Thyroid gland (tissue), 4 donors: ENCODE results near the gene ACVR2A. TPM values are rescaled to one million over a fixed set of nuclear protein-coding genes. Genes with fewer than 3 reads are reported as not detected.

Experiments used
- DNase-seq, 2 donors: peaks; one replicate each; pipeline ENCODE4 v3.0.0-alpha.2; 2019
- H3K27ac ChIP-seq, 3 donors: fragments of 200-600 bp; sonication (generic); 1 replicate in 2 of 3; 2 replicates in 1 of 3; pipeline ENCODE4 v1.5.1; 2016 to 2019; ENCODE audit warnings: mild to moderate bottlenecking in 1 of 3, moderate library complexity in 1 of 3
- H3K27me3 ChIP-seq: fragments of 200-600 bp; sonication (generic); one replicate; pipeline ENCODE4 v1.5.1; 2019
- H3K36me3 ChIP-seq, 2 donors: fragments of 200-600 bp; sonication (generic); one replicate each; pipeline ENCODE4 v1.5.1; 2016 to 2019
- H3K4me1 ChIP-seq, 2 donors: fragments of 200-600 bp; sonication (generic); one replicate each; pipeline ENCODE4 v1.5.1; 2017 to 2019
- H3K4me3 ChIP-seq, 3 donors: fragments of 200-600 bp; sonication (generic); replicated peaks in 1 of 3; 1 replicate in 2 of 3; 2 replicates in 1 of 3; pipeline ENCODE4 v1.5.1; 2016; ENCODE audit warnings: mild to moderate bottlenecking in 1 of 3
- H3K9me3 ChIP-seq: fragments of 200-600 bp; sonication (generic); one replicate; pipeline ENCODE4 v1.5.1; 2017
- CTCF ChIP-seq, 6 experiments: fragments of 200-600 bp in 3 of 6; fragments of 450-650 bp in 3 of 6; sonication (generic) in 3 of 6; IDR thresholded peaks; one replicate each; pipeline ENCODE4 v1.5.1; 2016 to 2019; ENCODE audit warnings: antibody characterized with exemption in 6 of 6, mild to moderate bottlenecking in 2 of 6, inconsistent platforms in 1 of 6, moderate library complexity in 1 of 6
- POLR2A ChIP-seq, 2 donors: fragments of 450-650 bp; IDR thresholded peaks; one replicate each; pipeline ENCODE4 v1.6.1; 2017; ENCODE audit warnings: antibody characterized with exemption in 2 of 2, mild to moderate bottlenecking in 2 of 2, moderate library complexity in 1 of 2
- WGBS, 2 donors: methylation state at CpG; one replicate each; pipeline ENCODE4 v1.1.5; 2017; 5-methylcytosine and 5-hydroxymethylcytosine counted together
- intact Hi-C: fragments of 100-400 bp; cut with DNase I; formaldehyde crosslinking; loops from one replicate; pipeline ENCODE4 v1.15.1; 2023
- total RNA-seq, 4 donors: library from RNA; depleted of rRNA; stranded (reverse); fragments of >200 nt; gene quantifications; one replicate each; pipeline ENCODE4 v1.2.3, GENCODE V29; 2016

The ACVR2A gene
- total RNA-seq, 4 donors from 2014 or later: 18.4 to 34.9 (median 24.8) TPM

GRCh38 chr2:147863835-147864234 lies 19.0 kb downstream of the ACVR2A start:
- peaks cover 11 to 21% of the 10 kb centered on the region in 2 donors for H3K4me1 ChIP-seq
- H3K9me3 ChIP-seq: no peaks in the 10 kb centered on the region
- WGBS, 2 donors: 82 to 92% methylated on average over 1 of the region's 1 CpG
- H3K27ac ChIP-seq: no peak overlapping the region
- intact Hi-C loops: no loop called here
- DNase-seq: no peak
- no peaks in the 10 kb centered on the region for H3K36me3 ChIP-seq
- H3K27me3 ChIP-seq: no peaks in the 10 kb centered on the region
- no peak overlapping the region for H3K4me3 ChIP-seq
- TF ChIP-seq POLR2A (IDR thresholded peaks at IDR 0.05): no peak
- TF ChIP-seq CTCF (IDR thresholded peaks at IDR 0.05): no peak

- Histone ChIP-seq H3K4me1 (peaks cover 3 to 13% of the 10 kb centered on the region in 2 donors), H3K9me3 (no peaks in the 10 kb centered on the region), H3K27ac (no peak overlapping the region), H3K4me3 (no peak overlapping the region), H3K36me3 (no peaks in the 10 kb centered on the region), H3K27me3 (no peaks in the 10 kb centered on the region)
- no peak for DNase-seq
- intact Hi-C loops: no loop called here
- no peak for TF ChIP-seq POLR2A (IDR thresholded peaks at IDR 0.05)
- TF ChIP-seq CTCF (IDR thresholded peaks at IDR 0.05): no peak
Observed at GRCh38 chr2:147865560-147865959, 20.7 kb downstream of the ACVR2A start.

- H3K4me3 ChIP-seq: no peak overlapping the region
- peaks cover 3 to 13% of the 10 kb centered on the region in 2 donors for H3K4me1 ChIP-seq
- H3K36me3 ChIP-seq: no peaks in the 10 kb centered on the region
- H3K27me3 ChIP-seq: no peaks in the 10 kb centered on the region
- no peak for TF ChIP-seq POLR2A (IDR thresholded peaks at IDR 0.05)
- no peak for TF ChIP-seq CTCF (IDR thresholded peaks at IDR 0.05)
- WGBS, 2 donors: 78 to 81% methylated on average over 2 of the region's 2 CpGs
- H3K9me3 ChIP-seq: no peaks in the 10 kb centered on the region
- H3K27ac ChIP-seq: no peak overlapping the region
- no peak for DNase-seq
- intact Hi-C loops: no loop called here
Observed at GRCh38 chr2:147867050-147867449, 22.2 kb downstream of the ACVR2A start.

GRCh38 chr2:147869934-147870333 lies 25.1 kb downstream of the ACVR2A start:
- no peaks in the 10 kb centered on the region for H3K4me1 ChIP-seq
- WGBS, 2 donors: 88 to 96% methylated on average over 2 of the region's 2 CpGs
- TF ChIP-seq POLR2A (IDR thresholded peaks at IDR 0.05): no peak
- no peak for TF ChIP-seq CTCF (IDR thresholded peaks at IDR 0.05)
- no peak overlapping the region for H3K4me3 ChIP-seq
- H3K27ac ChIP-seq: no peak overlapping the region
- H3K36me3 ChIP-seq: no peaks in the 10 kb centered on the region
- intact Hi-C loops: no loop called here
- DNase-seq: no peak
- H3K9me3 ChIP-seq: no peaks in the 10 kb centered on the region
- H3K27me3 ChIP-seq: no peaks in the 10 kb centered on the region

GRCh38 chr2:147872967-147873366 lies 28.1 kb downstream of the ACVR2A start:
- TF ChIP-seq POLR2A (IDR thresholded peaks at IDR 0.05): no peak
- TF ChIP-seq CTCF (IDR thresholded peaks at IDR 0.05): no peak
- H3K4me1 ChIP-seq: no peaks in the 10 kb centered on the region
- intact Hi-C loops: no loop called here

More at GRCh38 chr2:147872967-147873366, 28.1 kb downstream of the ACVR2A start:
- H3K4me3 ChIP-seq: no peak overlapping the region
- no peaks in the 10 kb centered on the region for H3K36me3 ChIP-seq
- no peak overlapping the region for H3K27ac ChIP-seq
- H3K9me3 ChIP-seq: no peaks in the 10 kb centered on the region
- no peak for DNase-seq
- H3K27me3 ChIP-seq: no peaks in the 10 kb centered on the region
